HTR-8/SVneo (cell line): ENCODE results near the gene SCAMP3.
"Not testable (repeated sequence)": the region's sequence is repeated elsewhere in the genome, so short reads cannot be mapped to it uniquely, and the experiment has no call there.

ENCODE experiments used
- DNase-seq: peaks from one replicate; pipeline ENCODE4 v3.0.0; 2011; ENCODE audit warnings: low spot score, mixed read lengths; ENCODE audit not compliant: insufficient read length
- FAIRE-seq: peaks from 2 replicates; lab custom pipeline; 2011; peaks lifted over from hg19 to GRCh38; lab: Jason Lieb, UNC

The SCAMP3 gene

GRCh38 chr1:155233502-155233901 is 28.7 kb downstream of the SCAMP3 start:
- not testable (repeated sequence) for DNase-seq, FAIRE-seq

GRCh38 chr1:155232001-155232978 is 29.9 kb downstream of the SCAMP3 start:
- not testable (repeated sequence) for FAIRE-seq, DNase-seq

- not testable (repeated sequence) for FAIRE-seq, DNase-seq
Measured at GRCh38 chr1:155231302-155231701, 30.9 kb downstream of the SCAMP3 start.

- FAIRE-seq = no peak
Measured at GRCh38 chr1:155228096-155228427, 34.1 kb downstream of the SCAMP3 start.

GRCh38 chr1:155227261-155228095 is 34.7 kb downstream of the SCAMP3 start:
- FAIRE-seq (no peak), DNase-seq (peak; percentile 98)

More at GRCh38 chr1:155228096-155228427, 34.1 kb downstream of the SCAMP3 start:
- no peak for DNase-seq

GRCh38 chr1:155226910-155227260 is 35.3 kb downstream of the SCAMP3 start:
- DNase-seq = no peak
- no peak for FAIRE-seq

- DNase-seq (peak; percentile 54), FAIRE-seq (no peak)
Measured at GRCh38 chr1:155226188-155226909, 35.8 kb downstream of the SCAMP3 start.

- not testable (repeated sequence) for DNase-seq, FAIRE-seq
Measured at GRCh38 chr1:155225404-155225759, 36.8 kb downstream of the SCAMP3 start.

- DNase-seq (no peak), FAIRE-seq (no peak)
Measured at GRCh38 chr1:155223047-155223446, 39.1 kb downstream of the SCAMP3 start.

GRCh38 chr1:155220211-155220965 is 41.8 kb downstream of the SCAMP3 start:
- FAIRE-seq, DNase-seq: not testable (repeated sequence)

GRCh38 chr1:155219592-155220031 is 42.5 kb downstream of the SCAMP3 start:
- FAIRE-seq = no peak
- DNase-seq = no peak

- DNase-seq (no peak), FAIRE-seq (no peak)
Measured at GRCh38 chr1:155218854-155219591, 43.1 kb downstream of the SCAMP3 start.

- FAIRE-seq, DNase-seq: not testable (repeated sequence)
Measured at GRCh38 chr1:155214702-155215101, 47.5 kb downstream of the SCAMP3 start.

GRCh38 chr1:155212051-155212440 is 50.1 kb downstream of the SCAMP3 start:
- not testable (repeated sequence) for FAIRE-seq, DNase-seq

GRCh38 chr1:155211381-155212050 is 50.6 kb downstream of the SCAMP3 start:
- not testable (repeated sequence) for FAIRE-seq, DNase-seq

- DNase-seq (no peak), FAIRE-seq (no peak)
Measured at GRCh38 chr1:155210314-155211104, 51.7 kb downstream of the SCAMP3 start.

- FAIRE-seq = no peak
- no peak for DNase-seq
Measured at GRCh38 chr1:155209312-155209721, 52.8 kb downstream of the SCAMP3 start.
